Limb (tissue), 2 donors: ENCODE data around the gene SMARCA2.

Experiments used
- DNase-seq, 2 donors: peaks; one replicate each; pipeline ENCODE4 v3.0.0-alpha.2; 2016; ENCODE audit errors: extremely low spot score in 2 of 2

Gene SMARCA2

GRCh38 chr9:2039294-2040180 is 24.4 kb downstream of the SMARCA2 start:
- no peak for DNase-seq

- no peak for DNase-seq
Measured at GRCh38 chr9:2040828-2041227, 25.7 kb downstream of the SMARCA2 start.

GRCh38 chr9:2041736-2042135 is 26.6 kb downstream of the SMARCA2 start:
- no peak for DNase-seq

- no peak for DNase-seq
Measured at GRCh38 chr9:2043243-2043642, 28.1 kb downstream of the SMARCA2 start.

GRCh38 chr9:2043881-2044462 is 28.8 kb downstream of the SMARCA2 start:
- DNase-seq, result no peak

GRCh38 chr9:2047144-2047671 is 32.1 kb downstream of the SMARCA2 start:
- no peak for DNase-seq

- DNase-seq, result no peak
Measured at GRCh38 chr9:2047916-2048315, 32.8 kb downstream of the SMARCA2 start.

GRCh38 chr9:2050236-2050635 is 35.1 kb downstream of the SMARCA2 start:
- DNase-seq, result no peak

- no peak for DNase-seq
Measured at GRCh38 chr9:2053883-2054845, 39.0 kb downstream of the SMARCA2 start.

- DNase-seq, result no peak
Measured at GRCh38 chr9:2055203-2055658, 40.1 kb downstream of the SMARCA2 start.

GRCh38 chr9:2059274-2059929 is 44.3 kb downstream of the SMARCA2 start:
- DNase-seq, result no peak

- no peak for DNase-seq
Measured at GRCh38 chr9:2060424-2060823, 45.3 kb downstream of the SMARCA2 start.

- no peak for DNase-seq
Measured at GRCh38 chr9:2065704-2066103, 50.6 kb downstream of the SMARCA2 start.

GRCh38 chr9:2066312-2067273 is 51.4 kb downstream of the SMARCA2 start:
- no peak for DNase-seq

GRCh38 chr9:2072752-2073405 is 57.7 kb downstream of the SMARCA2 start:
- no peak for DNase-seq

GRCh38 chr9:2082772-2083171 is 67.6 kb downstream of the SMARCA2 start:
- no peak for DNase-seq

GRCh38 chr9:2083479-2083878 is 68.3 kb downstream of the SMARCA2 start:
- DNase-seq, result no peak

- peak; percentile 47 to 65 for DNase-seq
Measured at GRCh38 chr9:2085716-2086115, 70.6 kb downstream of the SMARCA2 start.

- no peak for DNase-seq
Measured at GRCh38 chr9:2086116-2086515, 71.0 kb downstream of the SMARCA2 start.
